Measurements from ENCODE around the gene NOXA1.

Gene NOXA1

GRCh38 chr9:137462986-137463930 lies 40.1 kb downstream of the NOXA1 start:
- no peak for TF ChIP-seq CTCF (IDR thresholded peaks at IDR 0.05)

DNA sequence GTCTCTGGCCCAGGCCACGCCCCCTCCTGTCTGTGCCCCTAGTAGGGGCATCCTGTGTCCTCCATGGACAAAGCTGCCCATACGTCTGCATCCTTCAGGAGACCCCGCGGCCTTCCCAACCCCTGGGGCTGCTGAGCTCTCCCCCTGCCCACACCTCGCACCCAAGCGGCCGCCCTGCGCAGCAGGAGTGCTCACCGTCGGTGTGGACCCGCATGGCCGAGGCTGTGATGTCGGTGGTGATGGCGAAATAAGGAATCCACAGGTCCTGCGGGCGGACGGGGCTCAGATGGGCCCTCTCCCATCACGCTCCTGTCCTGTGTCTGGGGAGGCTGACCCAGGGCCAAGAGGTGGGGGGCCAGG lies 40.7 kb downstream of the NOXA1 start:
- no peak for TF ChIP-seq CTCF (IDR thresholded peaks at IDR 0.05)

GRCh38 chr9:137464291-137464999 lies 41.3 kb downstream of the NOXA1 start:
- no peak for TF ChIP-seq CTCF (IDR thresholded peaks at IDR 0.05)

DNA sequence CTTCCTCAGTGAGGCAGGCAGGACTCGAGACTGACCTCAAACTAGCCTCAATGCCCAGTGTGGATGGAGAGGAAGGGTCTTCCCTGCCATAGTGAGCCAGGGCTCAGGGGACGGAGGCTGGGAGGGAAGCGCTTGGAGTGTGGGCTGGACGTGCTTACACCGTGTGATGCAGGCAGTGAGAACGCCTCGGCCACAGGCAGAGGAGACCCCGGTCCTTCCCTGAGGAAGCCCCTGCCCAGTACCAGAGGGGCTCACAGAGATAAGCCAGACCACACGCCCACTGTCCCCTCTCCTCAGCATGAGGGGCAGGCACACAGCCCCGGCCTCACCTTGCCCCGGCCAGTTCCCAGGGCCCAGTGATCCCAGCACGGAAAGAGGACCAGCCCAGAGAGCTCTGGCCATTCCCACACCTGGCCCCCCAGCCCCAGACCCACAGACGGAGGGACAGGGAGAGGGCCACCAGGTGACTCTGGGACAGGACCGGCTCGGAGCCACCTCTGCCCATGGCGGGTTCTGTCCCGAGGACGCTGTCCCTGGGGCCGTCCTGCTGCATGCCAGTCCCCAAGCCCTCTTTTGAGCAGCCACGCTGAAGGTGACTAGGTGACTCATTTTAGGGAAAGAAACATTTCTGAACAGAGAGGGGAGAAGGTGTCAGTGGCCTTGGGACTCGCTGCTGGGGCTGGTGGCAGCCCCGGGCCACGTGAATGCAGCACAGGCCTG lies 42.0 kb downstream of the NOXA1 start:
- no peak for TF ChIP-seq CTCF (IDR thresholded peaks at IDR 0.05)

- TF ChIP-seq CTCF (IDR thresholded peaks at IDR 0.05): no peak
Measured at GRCh38 chr9:137465720-137466388, 42.7 kb downstream of the NOXA1 start.

GRCh38 chr9:137467161-137467581 lies 44.0 kb downstream of the NOXA1 start:
- TF ChIP-seq CTCF (IDR thresholded peaks at IDR 0.05): no peak

- no peak for TF ChIP-seq CTCF (IDR thresholded peaks at IDR 0.05)
Measured at GRCh38 chr9:137467896-137468295, 44.7 kb downstream of the NOXA1 start.
